ENCODE data around the gene LYPD4.

- peak; percentile 47 for TF ChIP-seq CTCF (conservative IDR thresholded peaks at IDR 0.05; ENCODE audit: low read length)
- TF ChIP-seq EZH2phosphoT487 (IDR thresholded peaks at IDR 0.05; ENCODE audit: borderline replicate concordance, low read depth, low read length), result no peak
These were observed 44.4 kb upstream of the LYPD4 start for GRCh38 chr19:41888926-41889325.

Measured in OCI-LY7 (cell line).